HFFc6 (cell line): ENCODE results near the gene CYP2S1. TPM values are rescaled to one million over a fixed set of nuclear protein-coding genes. Genes with fewer than 3 reads are reported as not detected.

Source experiments
- DNase-seq: peaks from one replicate; pipeline ENCODE4 v3.0.0-alpha.2; 2018
- H3K27ac Mint-ChIP-seq: 2 replicates; pipeline ENCODE4 v1.8.0; 2020; ENCODE audit warnings: mild to moderate bottlenecking, mixed read lengths
- H3K27me3 Mint-ChIP-seq: 2 replicates; pipeline ENCODE4 v1.8.0; 2021; ENCODE audit warnings: mild to moderate bottlenecking, moderate library complexity, mixed read lengths; ENCODE audit not compliant: insufficient read depth
- H3K36me3 Mint-ChIP-seq: 2 replicates; pipeline ENCODE4 v1.8.0; 2021; ENCODE audit warnings: low read depth, mixed read lengths
- H3K4me1 Mint-ChIP-seq: 2 replicates; pipeline ENCODE4 v1.8.0; 2020; ENCODE audit warnings: low read depth, mixed read lengths
- H3K4me3 Mint-ChIP-seq: 2 replicates; pipeline ENCODE4 v1.8.0; 2020; ENCODE audit warnings: mild to moderate bottlenecking, moderate library complexity, mixed read lengths
- H3K9me3 Mint-ChIP-seq: 2 replicates; pipeline ENCODE4 v1.8.0; 2020; ENCODE audit warnings: mild to moderate bottlenecking, mixed read lengths
- total RNA-seq, 6 experiments: library from RNA; stranded (reverse); fragmentation: NEBNext Ultra II Directional; extraction: Animal tissue kit (Norgen Biotek cat#: 25700); gene quantifications; 2 replicates in 1 of 6; 3 replicates in 5 of 6; pipeline ENCODE4 v1.2.3, GENCODE V29; 2021
- TF ChIP-seq, protein P1 (sequence below): fragments of 200-600 bp; sonication (generic); IDR thresholded peaks from 2 replicates; pipeline ENCODE4 v1.5.0; 2021; ENCODE audit warnings: antibody characterized with exemption, mild to moderate bottlenecking

CYP2S1 gene
- total RNA-seq, 6 experiments from 2014 or later: 0.65 to 1.6 (median 1.1) TPM

DNA sequence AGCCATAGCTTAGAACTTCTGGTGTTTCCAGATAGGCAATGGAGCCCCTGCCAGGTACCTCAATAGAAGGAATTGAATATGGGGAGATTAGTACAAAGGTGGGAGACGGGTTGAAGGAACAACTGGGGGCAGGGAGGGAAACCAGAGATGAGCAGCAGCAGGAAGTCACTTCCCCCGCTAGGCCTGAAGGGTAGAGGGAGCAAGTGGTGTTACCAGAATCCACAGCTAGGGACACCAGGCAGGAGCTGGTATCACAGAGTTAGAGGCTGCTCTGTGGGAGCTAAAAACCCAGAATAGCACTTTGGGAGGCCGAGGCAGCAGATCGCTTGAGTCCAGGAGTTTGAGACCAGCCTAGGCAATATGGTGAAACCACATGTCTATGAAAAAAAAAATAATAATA is 55.9 kb downstream of the CYP2S1 start:
- H3K4me1 Mint-ChIP-seq: no peaks in the 10 kb centered on the region; the same call in 1 of the 2 replicates
- peak overlapping the region; percentile 69 for H3K27ac Mint-ChIP-seq
- peaks cover 22% of the 10 kb centered on the region for H3K27me3 Mint-ChIP-seq

DNA sequence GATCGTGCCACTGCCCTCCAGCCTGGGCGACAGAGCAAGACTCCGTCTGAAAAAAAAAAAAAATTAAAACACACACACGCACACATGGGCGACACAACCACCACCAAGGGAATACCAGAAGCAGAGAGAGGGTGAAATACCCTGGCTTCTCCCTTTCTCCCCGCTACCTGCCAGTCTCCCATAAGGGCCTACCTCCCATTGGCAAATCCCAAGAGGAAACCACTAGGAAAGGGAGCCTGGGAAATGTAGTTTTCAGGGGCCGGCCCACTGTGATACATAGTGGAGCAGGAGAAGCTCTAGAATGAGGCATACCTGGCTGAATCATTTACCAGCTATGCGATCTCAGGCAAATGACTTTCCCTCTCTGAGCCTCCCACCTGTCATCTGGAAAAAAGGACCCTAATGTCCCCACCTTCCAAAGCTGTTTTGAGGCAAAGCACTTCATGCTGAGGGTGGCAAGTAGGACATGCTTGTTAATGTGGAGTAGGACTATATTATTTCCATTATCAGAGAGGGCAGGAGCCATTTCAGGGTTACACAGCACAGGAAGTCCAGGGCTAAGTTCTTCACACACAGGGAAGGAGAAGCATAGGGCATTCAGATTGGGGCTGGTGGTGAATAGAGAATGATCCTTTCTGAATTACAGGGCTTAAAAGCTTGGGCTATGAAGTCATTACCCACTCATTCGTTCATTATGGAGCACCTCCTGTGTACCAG is 56.8 kb downstream of the CYP2S1 start:
- Mint-ChIP-seq H3K4me1 (no peaks in the 10 kb centered on the region; the same call in 1 of the 2 replicates), H3K4me3 (no peak overlapping the region)

More for the DNA sequence above, 55.9 kb downstream of the CYP2S1 start:
- Mint-ChIP-seq H3K4me3 (no peak overlapping the region), H3K36me3 (peaks cover 52% of the 10 kb centered on the region), H3K9me3 (no peaks in the 10 kb centered on the region)
- TF ChIP-seq, protein P1, sequence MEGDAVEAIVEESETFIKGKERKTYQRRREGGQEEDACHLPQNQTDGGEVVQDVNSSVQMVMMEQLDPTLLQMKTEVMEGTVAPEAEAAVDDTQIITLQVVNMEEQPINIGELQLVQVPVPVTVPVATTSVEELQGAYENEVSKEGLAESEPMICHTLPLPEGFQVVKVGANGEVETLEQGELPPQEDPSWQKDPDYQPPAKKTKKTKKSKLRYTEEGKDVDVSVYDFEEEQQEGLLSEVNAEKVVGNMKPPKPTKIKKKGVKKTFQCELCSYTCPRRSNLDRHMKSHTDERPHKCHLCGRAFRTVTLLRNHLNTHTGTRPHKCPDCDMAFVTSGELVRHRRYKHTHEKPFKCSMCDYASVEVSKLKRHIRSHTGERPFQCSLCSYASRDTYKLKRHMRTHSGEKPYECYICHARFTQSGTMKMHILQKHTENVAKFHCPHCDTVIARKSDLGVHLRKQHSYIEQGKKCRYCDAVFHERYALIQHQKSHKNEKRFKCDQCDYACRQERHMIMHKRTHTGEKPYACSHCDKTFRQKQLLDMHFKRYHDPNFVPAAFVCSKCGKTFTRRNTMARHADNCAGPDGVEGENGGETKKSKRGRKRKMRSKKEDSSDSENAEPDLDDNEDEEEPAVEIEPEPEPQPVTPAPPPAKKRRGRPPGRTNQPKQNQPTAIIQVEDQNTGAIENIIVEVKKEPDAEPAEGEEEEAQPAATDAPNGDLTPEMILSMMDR: peak; percentile 23; the same call in 1 of the 2 replicates
- DNase-seq: no peak

DNA sequence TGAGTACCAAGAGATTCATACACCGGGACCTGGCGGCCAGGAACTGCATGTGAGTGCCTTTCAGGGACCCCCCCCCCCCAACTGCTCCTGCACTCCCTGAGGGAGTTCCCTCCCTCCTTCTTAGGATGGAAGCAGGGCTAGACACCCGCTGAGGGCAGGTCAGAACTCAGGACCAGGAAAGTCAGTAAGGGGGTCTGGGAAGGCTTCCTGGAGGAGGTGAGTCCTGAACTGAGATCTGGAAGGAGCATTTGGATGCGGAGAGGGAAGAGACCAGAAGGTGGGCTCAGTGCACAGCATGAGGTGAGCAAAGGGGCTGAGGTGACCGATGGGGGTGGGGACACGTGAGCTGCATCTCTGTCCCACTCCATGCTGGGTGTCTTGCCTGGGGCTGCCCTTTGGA is 60.6 kb downstream of the CYP2S1 start:
- peak overlapping the region; percentile 55; the same call in 1 of the 2 replicates for H3K27ac Mint-ChIP-seq
- TF ChIP-seq, protein P1: no peak
- no peaks in the 10 kb centered on the region for H3K9me3 Mint-ChIP-seq
- peaks cover 1% of the 10 kb centered on the region; the same call in 1 of the 2 replicates for H3K4me1 Mint-ChIP-seq
- H3K27me3 Mint-ChIP-seq: peaks cover 9% of the 10 kb centered on the region
- H3K4me3 Mint-ChIP-seq: no peak overlapping the region
- peaks cover 47% of the 10 kb centered on the region for H3K36me3 Mint-ChIP-seq
- no peak for DNase-seq

More for the DNA sequence above, 56.8 kb downstream of the CYP2S1 start:
- peaks cover 58% of the 10 kb centered on the region for H3K36me3 Mint-ChIP-seq
- peak overlapping the region; percentile 13; the same call in 1 of the 2 replicates for H3K27ac Mint-ChIP-seq
- peaks cover 22% of the 10 kb centered on the region for H3K27me3 Mint-ChIP-seq
- DNase-seq: no peak
- TF ChIP-seq, protein P1: no peak
- H3K9me3 Mint-ChIP-seq: no peaks in the 10 kb centered on the region

DNA sequence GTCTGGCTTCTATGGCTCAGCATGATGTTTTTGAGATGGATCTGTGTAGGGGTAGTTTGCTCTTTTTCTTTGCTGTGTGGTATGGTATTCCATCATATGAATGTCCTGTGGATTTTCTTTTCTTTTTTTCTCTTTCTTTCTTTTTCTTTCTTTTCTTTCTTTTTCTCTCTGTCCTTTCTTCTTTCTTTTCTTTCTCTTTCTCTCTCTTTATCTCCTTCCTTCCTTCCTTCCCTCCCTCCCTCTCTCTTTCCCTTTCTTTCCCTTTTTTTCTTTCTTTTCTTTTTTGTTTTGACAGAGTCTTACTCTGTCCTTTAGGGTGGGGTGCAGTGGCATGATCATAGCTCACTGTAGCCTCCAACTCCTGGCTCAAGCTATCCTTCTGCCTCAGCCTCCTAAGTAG is 62.2 kb downstream of the CYP2S1 start:
- TF ChIP-seq, protein P1: no peak
- H3K27ac Mint-ChIP-seq: peak overlapping the region; percentile 44
- no peak overlapping the region for H3K4me3 Mint-ChIP-seq
- DNase-seq: no peak
- H3K4me1 Mint-ChIP-seq: peaks cover 5% of the 10 kb centered on the region; the same call in 1 of the 2 replicates
- H3K36me3 Mint-ChIP-seq: peaks cover 52% of the 10 kb centered on the region
- H3K27me3 Mint-ChIP-seq: peaks cover 9% of the 10 kb centered on the region
- no peaks in the 10 kb centered on the region for H3K9me3 Mint-ChIP-seq

Other genes starting within 250 kb of the CYP2S1 start
- not detected for gene CYP2B6, start 201.9 kb upstream of the CYP2S1 start, total RNA-seq
- not detected for gene CYP2A13, start 104.8 kb upstream of the CYP2S1 start, total RNA-seq
- gene CYP2F1, start 78.8 kb upstream of the CYP2S1 start, total RNA-seq: not detected
- gene AXL, start 26.0 kb downstream of the CYP2S1 start, total RNA-seq: 100 to 1,000 TPM; 419 to 474 (median 458) TPM
- gene HNRNPUL1, start 71.2 kb downstream of the CYP2S1 start, total RNA-seq: 100 to 1,000 TPM; 176 to 245 (median 234) TPM
- gene CCDC97, start 117.0 kb downstream of the CYP2S1 start, total RNA-seq: 10 to 100 TPM; 15.4 to 19.1 (median 16.8) TPM
- gene TGFB1, start 160.7 kb downstream of the CYP2S1 start, total RNA-seq: 100 to 1,000 TPM; 150 to 163 (median 158) TPM
- gene B9D2, start 170.9 kb downstream of the CYP2S1 start, total RNA-seq: 1 to 10 TPM; 4.9 to 6.8 (median 6.3) TPM
- gene TMEM91, start 183.3 kb downstream of the CYP2S1 start, total RNA-seq: 1 to 10 TPM; 1.4 to 2.6 (median 1.7) TPM
- gene EXOSC5, start 204.1 kb downstream of the CYP2S1 start, total RNA-seq: 10 to 100 TPM; 16.5 to 23.5 (median 18.1) TPM
- 10 to 100 TPM in 3 of 6 experiments, 1 to 10 TPM in 3; 7.8 to 17.6 (median 9.8) TPM for gene BCKDHA, start 204.6 kb downstream of the CYP2S1 start, total RNA-seq
- gene B3GNT8, start 234.2 kb downstream of the CYP2S1 start, total RNA-seq: 1 to 10 TPM in 3 of 6 experiments, under 1 TPM in 3; 0.47 to 2.1 (median 0.99) TPM
- gene DMAC2, start 246.7 kb downstream of the CYP2S1 start, total RNA-seq: 10 to 100 TPM; 42.8 to 52.2 (median 46.3) TPM
- not detected for gene ERICH4, start 249.9 kb downstream of the CYP2S1 start, total RNA-seq